Left ventricle myocardium inferior (tissue), 1 donor: ENCODE measurements around the gene NAP1L4. TPM values are rescaled to one million over a fixed set of nuclear protein-coding genes. Genes with fewer than 3 reads are reported as not detected.

Source experiments
- DNase-seq: peaks from one replicate; pipeline ENCODE4 v3.0.0-alpha.2; 2020
- H3K27ac ChIP-seq: fragments of 200-600 bp; replicated peaks from 2 replicates; pipeline ENCODE4 v1.8.0; 2021
- H3K27me3 ChIP-seq: fragments of 200-600 bp; 2 replicates; pipeline ENCODE4 v1.8.0; 2021; ENCODE audit warnings: low read depth
- H3K36me3 ChIP-seq: fragments of 200-600 bp; 2 replicates; pipeline ENCODE4 v1.8.0; 2021
- H3K4me1 ChIP-seq: fragments of 200-600 bp; 2 replicates; pipeline ENCODE4 v1.8.0; 2021
- H3K4me3 ChIP-seq: fragments of 200-600 bp; 2 replicates; pipeline ENCODE4 v1.8.0; 2021; ENCODE audit warnings: mild to moderate bottlenecking, moderate library complexity
- H3K9me3 ChIP-seq: fragments of 200-600 bp; replicated peaks from 2 replicates; pipeline ENCODE4 v1.8.0; 2021
- CTCF ChIP-seq: fragments of 200-600 bp; IDR thresholded peaks from 2 replicates; pipeline ENCODE4 v1.8.0; 2021; ENCODE audit warnings: antibody characterized with exemption, mild to moderate bottlenecking, borderline replicate concordance
- intact Hi-C: fragments of 100-400 bp; cut with micrococcal nuclease; formaldehyde crosslinking; loops from one replicate; pipeline ENCODE4 v1.11.0; 2022
- total RNA-seq: library from RNA; stranded (reverse); fragmentation: NEBNext Ultra II Directional; extraction: Animal tissue kit (Norgen Biotek cat#: 25700); gene quantifications from one replicate; pipeline ENCODE4 v1.2.1, GENCODE V29; 2021
- donor health status: DM: no; HTN: yes; CAD: no; lungs with severe emphysema.

Gene NAP1L4
- total RNA-seq, 1 donor from 2014 or later: 175 TPM

- peaks cover 32% of the 10 kb centered on the region for H3K36me3 ChIP-seq
- H3K9me3 ChIP-seq: no peaks in the 10 kb centered on the region
- no peaks in the 10 kb centered on the region for H3K27me3 ChIP-seq
- intact Hi-C loops: no loop called here
- TF ChIP-seq CTCF: no peak
- no peak for DNase-seq
- no peak overlapping the region for H3K4me3 ChIP-seq
- H3K4me1 ChIP-seq: peaks cover 50% of the 10 kb centered on the region
- H3K27ac ChIP-seq: no peak overlapping the region
These were observed 11.0 kb downstream of the NAP1L4 start for GRCh38 chr11:2981130-2981529.

GRCh38 chr11:2980168-2980840 lies 11.8 kb downstream of the NAP1L4 start:
- Histone ChIP-seq H3K27ac (no peak overlapping the region), H3K4me1 (peaks cover 58% of the 10 kb centered on the region), H3K9me3 (no peaks in the 10 kb centered on the region), H3K36me3 (peaks cover 40% of the 10 kb centered on the region), H3K4me3 (no peak overlapping the region), H3K27me3 (no peaks in the 10 kb centered on the region)
- TF ChIP-seq CTCF: no peak
- DNase-seq: no peak
- intact Hi-C loops: no loop called here

- Histone ChIP-seq H3K27me3 (no peaks in the 10 kb centered on the region), H3K4me3 (no peak overlapping the region), H3K36me3 (peaks cover 70% of the 10 kb centered on the region), H3K9me3 (no peaks in the 10 kb centered on the region), H3K4me1 (peaks cover 47% of the 10 kb centered on the region), H3K27ac (no peak overlapping the region)
- TF ChIP-seq CTCF: no peak
- DNase-seq: no peak
- intact Hi-C loops: no loop called here
These were observed 15.0 kb downstream of the NAP1L4 start for GRCh38 chr11:2977113-2977512.

- H3K27me3 ChIP-seq: no peaks in the 10 kb centered on the region
- H3K4me3 ChIP-seq: no peak overlapping the region
- peaks cover 76% of the 10 kb centered on the region for H3K36me3 ChIP-seq
- H3K27ac ChIP-seq: no peak overlapping the region
- DNase-seq: no peak
- TF ChIP-seq CTCF: no peak
- intact Hi-C loops: no loop called here
- H3K9me3 ChIP-seq: no peaks in the 10 kb centered on the region
- peaks cover 41% of the 10 kb centered on the region for H3K4me1 ChIP-seq
These were observed 15.7 kb downstream of the NAP1L4 start for GRCh38 chr11:2976294-2977063.

GRCh38 chr11:2975594-2975993 lies 16.5 kb downstream of the NAP1L4 start:
- intact Hi-C loops: no loop called here
- TF ChIP-seq CTCF: peak; percentile 62
- no peak overlapping the region for H3K27ac ChIP-seq
- no peak overlapping the region for H3K4me3 ChIP-seq
- no peaks in the 10 kb centered on the region for H3K27me3 ChIP-seq
- peaks cover 85% of the 10 kb centered on the region for H3K36me3 ChIP-seq
- DNase-seq: no peak
- peaks cover 38% of the 10 kb centered on the region for H3K4me1 ChIP-seq
- no peaks in the 10 kb centered on the region for H3K9me3 ChIP-seq
